8988T (cell line): Measurements from ENCODE around the gene FAM228B.
"Not testable (repeated sequence)": the region's sequence is repeated elsewhere in the genome, so short reads cannot be mapped to it uniquely, and the experiment has no call there.

Source experiments
- DNase-seq: peaks from one replicate; pipeline ENCODE4 v3.0.0; 2011

The FAM228B gene

GRCh38 chr2:24162494-24162893 is 39.2 kb downstream of the FAM228B start:
- no peak for DNase-seq

- no peak for DNase-seq
These were observed 39.9 kb downstream of the FAM228B start for GRCh38 chr2:24163186-24163585.

DNA sequence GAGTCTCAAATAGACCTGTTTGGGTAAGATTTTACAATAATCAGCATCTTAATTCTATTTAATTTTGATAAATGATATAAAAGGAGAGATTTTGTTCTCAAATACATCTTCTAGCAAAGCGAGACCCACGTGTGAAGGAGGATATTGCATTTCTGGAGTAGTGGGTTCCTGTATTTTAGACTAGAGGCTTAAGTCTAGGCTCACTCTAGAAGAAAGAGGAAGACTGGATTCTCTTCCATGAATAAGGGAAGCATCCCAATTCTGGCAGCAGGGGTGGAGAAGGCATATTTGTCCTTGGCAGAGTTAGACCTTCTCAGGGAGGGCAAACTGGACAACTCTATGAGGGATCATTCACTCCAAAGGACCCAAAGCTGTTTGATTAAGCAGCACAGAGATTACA is 40.3 kb downstream of the FAM228B start:
- no peak for DNase-seq

DNA sequence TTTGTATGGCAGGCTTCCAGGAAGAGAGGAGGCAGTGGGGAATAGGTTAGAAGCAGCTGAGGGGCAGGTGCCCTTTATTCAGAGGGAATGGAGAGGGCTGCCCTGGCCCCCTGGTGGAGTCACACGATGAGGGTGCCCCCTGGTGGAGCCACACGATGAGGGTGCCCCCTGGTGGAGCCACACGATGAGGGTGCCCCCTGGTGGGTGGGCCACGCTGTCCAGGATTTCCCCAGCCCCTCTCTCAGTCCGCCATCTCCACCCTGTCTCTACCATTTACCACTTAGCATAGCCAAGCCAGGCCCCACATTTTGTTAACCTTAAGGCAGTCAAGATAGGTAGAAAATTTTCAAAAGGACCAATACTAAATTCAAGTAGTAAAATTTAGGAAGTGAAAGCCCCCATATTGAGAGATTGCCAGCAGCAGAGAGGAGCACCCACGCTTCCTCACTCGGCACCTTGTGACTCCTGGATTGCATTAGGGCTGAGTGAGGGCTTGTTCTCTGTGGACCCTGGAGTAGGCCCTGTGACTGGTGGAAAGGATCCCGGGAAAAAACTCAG is 41.2 kb downstream of the FAM228B start:
- peak; percentile 55 for DNase-seq

DNA sequence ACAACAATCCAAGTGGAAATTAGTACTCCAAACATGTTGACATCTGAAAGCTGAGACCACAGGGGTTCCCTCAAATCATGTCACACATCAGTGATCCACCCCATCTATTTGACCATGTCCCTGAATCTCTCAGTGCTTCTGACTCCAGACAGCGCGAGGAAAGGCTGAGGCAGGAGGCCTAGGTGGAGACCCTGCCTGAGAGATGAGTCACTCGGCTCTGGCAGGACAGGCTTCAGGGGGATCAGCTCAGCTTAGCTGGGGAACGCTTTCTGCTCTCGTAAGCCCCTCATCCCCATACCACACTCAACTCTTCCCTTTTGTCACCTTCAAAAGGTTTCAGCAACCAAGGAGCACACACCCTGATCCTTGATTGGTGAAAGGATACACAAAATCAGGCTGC is 45.8 kb downstream of the FAM228B start:
- DNase-seq: no peak

- no peak for DNase-seq
These were observed 51.6 kb downstream of the FAM228B start, which contains the start of gene FAM228A for GRCh38 chr2:24174851-24175277. TSS of gene FAM228A (plus strand) at chr2:24175053. CDS start at chr2:24175481, 428 bp downstream.

- DNase-seq: no peak
These were observed 52.4 kb downstream of the FAM228B start for GRCh38 chr2:24175631-24176187.

- no peak for DNase-seq
These were observed 53.1 kb downstream of the FAM228B start for GRCh38 chr2:24176326-24176725.

GRCh38 chr2:24179683-24180082 is 56.4 kb downstream of the FAM228B start:
- no peak for DNase-seq

GRCh38 chr2:24181849-24182248 is 58.6 kb downstream of the FAM228B start:
- no peak for DNase-seq

- DNase-seq: no peak
These were observed 59.2 kb downstream of the FAM228B start for GRCh38 chr2:24182507-24182906.

DNA sequence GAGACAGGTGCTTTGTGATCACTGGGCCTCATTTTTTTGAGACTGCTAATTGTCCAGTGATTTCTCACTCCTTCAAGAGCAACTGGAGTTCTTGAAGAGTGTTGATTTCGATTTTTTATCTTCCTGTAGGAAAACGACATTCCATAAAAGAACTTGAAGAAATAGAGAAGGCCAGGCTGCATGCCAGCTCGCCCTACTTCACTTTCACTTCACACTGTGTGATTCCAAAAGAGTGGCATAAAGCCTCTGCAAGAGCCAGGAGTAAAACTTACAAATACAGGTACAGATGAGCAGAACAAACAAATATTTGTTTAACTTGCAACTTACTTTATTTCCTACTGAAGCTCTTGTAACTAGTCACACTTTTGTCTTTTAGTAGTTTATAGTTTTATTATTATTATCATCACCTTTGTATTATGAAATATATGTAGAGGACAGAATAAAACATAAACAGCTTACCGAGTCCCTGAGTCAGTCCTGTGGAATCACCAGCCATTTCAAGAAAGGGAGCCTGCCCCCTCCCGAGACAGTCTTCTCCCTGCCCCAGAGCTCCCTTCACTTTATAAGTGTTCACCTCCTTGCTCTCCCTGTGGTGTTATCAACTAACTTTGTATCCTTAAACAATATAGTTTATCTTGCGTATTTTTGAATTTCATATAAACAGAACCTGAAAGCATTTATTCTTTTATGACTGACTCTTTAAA is 60.2 kb downstream of the FAM228B start:
- no peak for DNase-seq

DNA sequence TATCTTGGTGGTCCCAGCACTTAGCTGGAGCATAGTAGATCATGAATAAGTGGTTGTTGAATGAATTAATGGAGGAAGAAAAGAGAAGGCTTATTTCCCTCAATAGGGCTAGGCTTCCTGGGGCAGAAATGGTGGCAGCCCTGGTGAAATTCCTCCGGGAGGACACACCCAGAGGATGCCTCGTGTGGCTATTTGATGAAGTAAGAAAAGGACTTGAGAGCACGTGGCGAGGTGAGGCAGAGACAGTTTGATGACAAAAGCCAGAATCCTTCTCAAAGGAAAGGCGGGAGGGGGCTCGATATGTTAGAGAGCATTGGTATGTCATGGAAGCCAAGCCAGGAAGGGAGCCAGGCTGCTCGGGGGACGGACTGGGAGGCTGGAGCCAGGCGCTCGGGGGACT is 66.3 kb downstream of the FAM228B start:
- no peak for DNase-seq

- DNase-seq: no peak
These were observed 67.2 kb downstream of the FAM228B start for GRCh38 chr2:24190503-24190902.

DNA sequence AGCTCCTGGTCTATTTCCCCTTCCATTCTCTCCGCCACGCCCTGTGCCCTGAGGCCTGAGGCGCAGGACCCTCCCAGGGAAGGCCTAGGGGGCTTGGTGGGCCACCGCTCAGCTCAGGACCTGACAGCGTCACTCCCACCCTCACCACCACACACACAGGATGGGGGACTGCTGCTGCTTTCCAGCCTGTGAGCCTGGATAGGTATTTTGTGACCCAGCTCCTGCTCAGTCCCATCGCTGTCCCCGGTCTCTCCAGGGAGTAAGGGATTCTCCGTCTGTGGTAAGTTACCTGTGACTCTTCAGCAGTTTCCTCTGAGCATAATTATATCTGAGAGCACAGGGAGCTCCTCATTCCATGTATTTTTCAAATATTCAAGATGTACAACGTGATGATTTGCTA is 67.9 kb downstream of the FAM228B start:
- DNase-seq: no peak

GRCh38 chr2:24191848-24192247 is 68.6 kb downstream of the FAM228B start:
- DNase-seq: no peak

DNA sequence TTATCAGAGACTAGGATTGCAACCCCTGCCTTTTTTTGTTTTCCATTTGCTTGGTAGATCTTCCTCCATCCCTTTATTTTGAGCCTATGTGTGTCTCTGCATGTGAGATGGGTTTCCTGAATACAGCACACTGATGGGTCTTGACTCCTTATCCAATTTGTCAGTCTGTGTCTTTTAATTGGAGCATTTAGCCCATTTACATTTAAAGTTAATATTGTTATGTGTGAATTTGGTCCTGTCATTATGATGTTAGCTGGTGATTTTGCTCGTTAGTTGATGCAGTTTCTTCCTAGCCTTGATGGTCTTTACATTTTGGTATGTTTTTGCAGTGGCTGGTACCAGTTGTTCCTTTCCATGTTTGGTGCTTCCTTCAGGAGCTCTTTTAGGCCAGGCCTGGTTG is 73.9 kb downstream of the FAM228B start:
- not testable (repeated sequence) for DNase-seq

- no peak for DNase-seq
These were observed 76.8 kb downstream of the FAM228B start for GRCh38 chr2:24199968-24200590.

DNA sequence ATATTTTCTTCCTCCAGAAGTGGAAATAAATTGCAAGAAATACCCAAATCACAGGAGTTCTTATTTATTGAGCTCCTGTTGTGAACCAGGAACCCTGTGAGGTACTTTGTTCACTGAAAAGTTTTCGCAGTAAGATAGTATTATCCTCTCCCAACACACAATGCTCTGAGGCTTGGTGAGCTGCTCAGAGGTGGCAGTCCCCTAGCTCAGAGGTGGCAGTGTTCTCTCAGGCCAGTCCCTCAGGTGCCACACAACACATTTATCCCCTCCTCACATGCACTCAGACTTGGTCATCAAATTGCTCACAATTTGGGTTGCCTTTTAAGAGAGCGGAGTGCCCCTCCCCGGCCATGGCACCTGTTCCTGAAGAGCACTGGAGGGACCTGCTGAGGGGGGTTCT is 77.5 kb downstream of the FAM228B start:
- DNase-seq: no peak

- DNase-seq: no peak
These were observed 79.9 kb downstream of the FAM228B start for GRCh38 chr2:24203029-24203786.

- no peak for DNase-seq
These were observed 80.5 kb downstream of the FAM228B start for GRCh38 chr2:24203787-24204150.

DNA sequence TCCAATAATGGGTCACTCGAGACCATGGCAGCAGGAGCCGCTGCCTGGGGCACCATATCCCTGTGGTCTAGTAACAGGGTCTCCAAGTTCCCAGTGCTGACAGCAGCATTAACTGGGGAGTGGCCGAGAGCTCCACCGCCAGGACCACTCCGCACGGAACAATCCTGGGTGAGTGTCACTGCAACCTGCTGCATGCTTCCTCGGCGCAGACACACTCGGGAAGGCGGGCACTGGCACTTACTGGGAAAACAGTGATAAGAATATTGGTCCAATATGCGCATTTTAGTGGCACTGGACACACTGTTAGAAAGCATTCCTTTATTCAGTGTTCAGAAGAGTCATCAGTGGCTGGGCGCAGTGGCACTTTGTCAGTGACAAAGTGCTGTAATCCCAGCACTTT is 81.2 kb downstream of the FAM228B start:
- DNase-seq: no peak

GRCh38 chr2:24205131-24205530 is 81.9 kb downstream of the FAM228B start:
- no peak for DNase-seq
